ENCODE results near the gene CNNM3.

Gene CNNM3

GRCh38 chr2:96825057-96825456 lies 9.0 kb downstream of the CNNM3 start:
- Histone ChIP-seq H3K27me3 (replicated peaks; ENCODE audit: control insufficient read depth, insufficient read depth, low read length) (no peaks in the 10 kb centered on the region), H3K36me3 (ENCODE audit: control insufficient read depth, insufficient read depth, low read length) (peaks cover 22% of the 10 kb centered on the region), H3K4me3 (replicated peaks; ENCODE audit: low read depth, low read length) (no peak overlapping the region)
- no peak for TF ChIP-seq CTCF (IDR thresholded peaks at IDR 0.05; ENCODE audit: insufficient read depth, low read length, poor library complexity, severe bottlenecking)
- no peak for DNase-seq (ENCODE audit: extremely low read depth, insufficient read length)

- H3K36me3 ChIP-seq (ENCODE audit: control insufficient read depth, insufficient read depth, low read length), result peaks cover 22% of the 10 kb centered on the region
- no peaks in the 10 kb centered on the region for H3K27me3 ChIP-seq (replicated peaks; ENCODE audit: control insufficient read depth, insufficient read depth, low read length)
- TF ChIP-seq CTCF (IDR thresholded peaks at IDR 0.05; ENCODE audit: insufficient read depth, low read length, poor library complexity, severe bottlenecking), result no peak
- no peak for DNase-seq (ENCODE audit: extremely low read depth, insufficient read length)
- H3K4me3 ChIP-seq (replicated peaks; ENCODE audit: low read depth, low read length), result no peak overlapping the region
Measured at GRCh38 chr2:96826546-96827278, 10.6 kb downstream of the CNNM3 start.

GRCh38 chr2:96828436-96828835 lies 12.4 kb downstream of the CNNM3 start:
- H3K4me3 ChIP-seq (replicated peaks; ENCODE audit: low read depth, low read length), result no peak overlapping the region
- DNase-seq (ENCODE audit: extremely low read depth, insufficient read length), result no peak
- no peaks in the 10 kb centered on the region for H3K27me3 ChIP-seq (replicated peaks; ENCODE audit: control insufficient read depth, insufficient read depth, low read length)
- TF ChIP-seq CTCF (IDR thresholded peaks at IDR 0.05; ENCODE audit: insufficient read depth, low read length, poor library complexity, severe bottlenecking), result no peak
- H3K36me3 ChIP-seq (ENCODE audit: control insufficient read depth, insufficient read depth, low read length), result peaks cover 27% of the 10 kb centered on the region

GRCh38 chr2:96828874-96829273 lies 12.8 kb downstream of the CNNM3 start:
- peaks cover 25% of the 10 kb centered on the region for H3K36me3 ChIP-seq (ENCODE audit: control insufficient read depth, insufficient read depth, low read length)
- no peak overlapping the region for H3K4me3 ChIP-seq (replicated peaks; ENCODE audit: low read depth, low read length)
- DNase-seq (ENCODE audit: extremely low read depth, insufficient read length), result no peak
- TF ChIP-seq CTCF (IDR thresholded peaks at IDR 0.05; ENCODE audit: insufficient read depth, low read length, poor library complexity, severe bottlenecking), result no peak
- no peaks in the 10 kb centered on the region for H3K27me3 ChIP-seq (replicated peaks; ENCODE audit: control insufficient read depth, insufficient read depth, low read length)

GRCh38 chr2:96830044-96830562 lies 14.0 kb downstream of the CNNM3 start:
- DNase-seq (ENCODE audit: extremely low read depth, insufficient read length), result no peak
- Histone ChIP-seq H3K4me3 (replicated peaks; ENCODE audit: low read depth, low read length) (no peak overlapping the region), H3K36me3 (ENCODE audit: control insufficient read depth, insufficient read depth, low read length) (peaks cover 23% of the 10 kb centered on the region), H3K27me3 (replicated peaks; ENCODE audit: control insufficient read depth, insufficient read depth, low read length) (no peaks in the 10 kb centered on the region)
- no peak for TF ChIP-seq CTCF (IDR thresholded peaks at IDR 0.05; ENCODE audit: insufficient read depth, low read length, poor library complexity, severe bottlenecking)

All from GM06990 (cell line).